Measurements from ENCODE around the gene KLHDC8A. TPM values are rescaled to one million over a fixed set of nuclear protein-coding genes. Genes with fewer than 3 reads are reported as not detected.

Gene KLHDC8A
- total RNA-seq, 2 experiments from 2014 or later, result not detected

DNA sequence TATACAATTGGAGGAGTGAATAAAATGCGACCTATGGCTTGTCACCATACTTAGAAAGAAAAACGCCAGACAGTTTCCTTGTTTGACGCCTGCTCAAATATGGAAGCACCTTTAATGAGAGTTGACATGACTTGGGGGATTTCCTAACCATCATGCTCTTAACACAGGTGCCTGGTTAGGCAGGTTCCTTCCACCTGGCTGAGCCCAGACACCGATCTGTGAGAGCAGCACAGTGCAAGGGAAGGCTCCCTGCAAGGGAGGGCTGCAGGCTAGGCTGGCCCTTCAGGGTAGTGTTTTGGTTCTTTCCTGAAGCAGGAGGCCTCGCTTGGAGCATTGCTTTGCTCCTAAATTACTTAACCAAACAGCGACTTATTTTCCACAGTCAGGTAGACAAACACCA lies 24.6 kb upstream of the KLHDC8A start:
- Histone ChIP-seq H3K4me3 (ENCODE audit: low read length) (no peak overlapping the region), H3K27ac (ENCODE audit: low read depth in 1 of 2, low read length in 2 of 2) (no peak overlapping the region), H3K4me1 (ENCODE audit: insufficient read depth, low read length) (no peaks in the 10 kb centered on the region), H3K27me3 (ENCODE audit: control insufficient read depth in 1 of 2, insufficient read depth in 2 of 2, low read length in 2 of 2) (peaks cover 0 to 7% of the 10 kb centered on the region in 2 experiments), H3K9me3 (ENCODE audit: control insufficient read depth in 1 of 2, insufficient read depth in 1 of 2, low read length in 2 of 2) (no peaks in the 10 kb centered on the region), H3K36me3 (ENCODE audit: insufficient read depth, low read length) (no peaks in the 10 kb centered on the region)
- ChIA-PET POLR2A (no interaction called here), CTCF (interaction anchor here (0.9 kb wide), 1 partner anchor 11 kb away, joined by 3 read pairs; no protein-coding TSS in a partner anchor)
- H3K4me3 Mint-ChIP-seq, result no peak overlapping the region
- ATAC-seq (ENCODE audit: poor library complexity) (no peak), DNase-seq (no peak)
- no peaks in the 10 kb centered on the region for H3K4me1 Mint-ChIP-seq (ENCODE audit: low read depth)
- TF ChIP-seq, protein P1, sequence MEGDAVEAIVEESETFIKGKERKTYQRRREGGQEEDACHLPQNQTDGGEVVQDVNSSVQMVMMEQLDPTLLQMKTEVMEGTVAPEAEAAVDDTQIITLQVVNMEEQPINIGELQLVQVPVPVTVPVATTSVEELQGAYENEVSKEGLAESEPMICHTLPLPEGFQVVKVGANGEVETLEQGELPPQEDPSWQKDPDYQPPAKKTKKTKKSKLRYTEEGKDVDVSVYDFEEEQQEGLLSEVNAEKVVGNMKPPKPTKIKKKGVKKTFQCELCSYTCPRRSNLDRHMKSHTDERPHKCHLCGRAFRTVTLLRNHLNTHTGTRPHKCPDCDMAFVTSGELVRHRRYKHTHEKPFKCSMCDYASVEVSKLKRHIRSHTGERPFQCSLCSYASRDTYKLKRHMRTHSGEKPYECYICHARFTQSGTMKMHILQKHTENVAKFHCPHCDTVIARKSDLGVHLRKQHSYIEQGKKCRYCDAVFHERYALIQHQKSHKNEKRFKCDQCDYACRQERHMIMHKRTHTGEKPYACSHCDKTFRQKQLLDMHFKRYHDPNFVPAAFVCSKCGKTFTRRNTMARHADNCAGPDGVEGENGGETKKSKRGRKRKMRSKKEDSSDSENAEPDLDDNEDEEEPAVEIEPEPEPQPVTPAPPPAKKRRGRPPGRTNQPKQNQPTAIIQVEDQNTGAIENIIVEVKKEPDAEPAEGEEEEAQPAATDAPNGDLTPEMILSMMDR (IDR thresholded peaks at IDR 0.05), result no peak
- intact Hi-C loops (cut with DNase I, micrococcal nuclease), result no loop called here
- H3K27ac Mint-ChIP-seq, result no peak overlapping the region
- no peaks in the 10 kb centered on the region for H3K9me3 Mint-ChIP-seq
- no peaks in the 10 kb centered on the region for H3K36me3 Mint-ChIP-seq (ENCODE audit: low read depth)
- peaks cover 30% of the 10 kb centered on the region for H3K27me3 Mint-ChIP-seq

DNA sequence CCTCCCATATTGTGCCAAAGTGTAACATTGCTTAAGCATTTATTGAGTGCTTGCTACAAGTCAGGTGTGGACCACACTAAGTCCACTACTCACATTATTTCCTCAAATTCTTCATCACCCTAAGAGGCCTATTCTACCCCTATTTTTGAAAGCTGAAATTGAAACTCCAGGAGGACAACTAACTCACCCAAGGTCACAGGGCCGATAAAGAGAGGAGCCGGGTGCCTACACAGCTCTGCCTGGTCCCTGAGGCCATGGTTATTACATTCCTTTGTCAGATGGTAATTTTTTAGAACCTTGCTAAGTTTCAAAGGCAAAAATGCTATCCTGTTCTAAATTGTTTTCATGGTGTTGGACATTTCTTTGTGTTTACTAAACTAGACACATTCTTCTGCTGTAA lies 24.2 kb upstream of the KLHDC8A start:
- ATAC-seq (ENCODE audit: poor library complexity) (no peak), DNase-seq (no peak)
- Mint-ChIP-seq H3K9me3 (no peaks in the 10 kb centered on the region), H3K27me3 (peaks cover 34% of the 10 kb centered on the region), H3K36me3 (ENCODE audit: low read depth) (no peaks in the 10 kb centered on the region), H3K4me1 (ENCODE audit: low read depth) (no peaks in the 10 kb centered on the region), H3K4me3 (no peak overlapping the region), H3K27ac (no peak overlapping the region)
- TF ChIP-seq, protein P1 (IDR thresholded peaks at IDR 0.05), result no peak
- Histone ChIP-seq H3K27ac (ENCODE audit: low read depth in 1 of 2, low read length in 2 of 2) (no peak overlapping the region), H3K36me3 (ENCODE audit: insufficient read depth, low read length) (no peaks in the 10 kb centered on the region), H3K4me3 (ENCODE audit: low read length) (no peak overlapping the region), H3K4me1 (ENCODE audit: insufficient read depth, low read length) (no peaks in the 10 kb centered on the region), H3K27me3 (ENCODE audit: control insufficient read depth in 1 of 2, insufficient read depth in 2 of 2, low read length in 2 of 2) (peaks cover 0 to 11% of the 10 kb centered on the region in 2 experiments), H3K9me3 (ENCODE audit: control insufficient read depth in 1 of 2, insufficient read depth in 1 of 2, low read length in 2 of 2) (no peaks in the 10 kb centered on the region)
- intact Hi-C loops (cut with DNase I, micrococcal nuclease), result no loop called here
- ChIA-PET POLR2A (no interaction called here), CTCF (no interaction called here)

DNA sequence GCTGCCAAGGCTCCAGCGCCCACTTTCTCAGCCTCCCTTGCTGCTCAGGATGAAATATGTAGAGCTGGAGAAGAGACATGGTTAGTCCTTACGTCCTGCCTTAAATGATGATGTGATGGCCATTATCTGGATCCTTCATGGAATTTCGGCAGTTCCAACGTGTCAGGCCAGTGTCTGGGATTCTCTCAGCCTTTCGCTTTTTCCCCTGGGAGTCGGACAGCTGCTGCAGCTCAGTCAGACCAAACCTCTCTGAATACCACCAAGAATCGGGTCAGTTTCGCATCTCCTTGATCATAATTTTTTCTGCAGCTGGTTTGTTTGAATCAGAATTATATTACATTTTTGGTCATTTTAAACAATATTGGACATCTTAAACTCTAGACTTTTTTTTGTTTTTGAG lies 22.3 kb upstream of the KLHDC8A start:
- Histone ChIP-seq H3K27ac (ENCODE audit: low read depth in 1 of 2, low read length in 2 of 2) (no peak overlapping the region), H3K9me3 (ENCODE audit: control insufficient read depth in 1 of 2, insufficient read depth in 1 of 2, low read length in 2 of 2) (no peaks in the 10 kb centered on the region), H3K4me3 (ENCODE audit: low read length) (no peak overlapping the region), H3K36me3 (ENCODE audit: insufficient read depth, low read length) (no peaks in the 10 kb centered on the region), H3K4me1 (ENCODE audit: insufficient read depth, low read length) (peaks cover 11% of the 10 kb centered on the region), H3K27me3 (ENCODE audit: control insufficient read depth in 1 of 2, insufficient read depth in 2 of 2, low read length in 2 of 2) (peaks cover 0 to 15% of the 10 kb centered on the region in 2 experiments)
- ATAC-seq (ENCODE audit: poor library complexity) (no peak), DNase-seq (no peak)
- Mint-ChIP-seq H3K27me3 (peaks cover 31% of the 10 kb centered on the region), H3K4me1 (ENCODE audit: low read depth) (peaks cover 12% of the 10 kb centered on the region), H3K36me3 (ENCODE audit: low read depth) (no peaks in the 10 kb centered on the region), H3K4me3 (no peak overlapping the region), H3K27ac (no peak overlapping the region), H3K9me3 (no peaks in the 10 kb centered on the region)
- TF ChIP-seq, protein P1 (IDR thresholded peaks at IDR 0.05), result no peak
- POLR2A ChIA-PET, result no interaction called here
- CTCF ChIA-PET, result no interaction called here
- intact Hi-C loops (cut with DNase I, micrococcal nuclease), result no loop called here
